ENCODE results near the gene HIGD2B.

GRCh38 chr15:72728821-72729220, 42.8 kb upstream of the HIGD2B start:
- TF ChIP-seq CTCF (IDR thresholded peaks at IDR 0.05; ENCODE audit: low read depth, low read length) (no peak), POLR2A (IDR thresholded peaks at IDR 0.05; ENCODE audit: extremely low read depth, insufficient read length) (no peak), MAX (IDR thresholded peaks at IDR 0.05; ENCODE audit: low read depth, low read length) (no peak), MYC (IDR thresholded peaks at IDR 0.05; ENCODE audit: low read depth, low read length) (no peak)

Measured in NB4 (cell line).